Effector memory CD8-positive, alpha-beta T cell (primary cell): ENCODE data around the gene PBX3.

Source experiments
- ATAC-seq: fragments of 150-1000 bp; cut with Tn5 transposase; replicated peaks from 2 replicates; pipeline ENCODE4 v1.10.0; 2021; ENCODE audit warnings: mild to moderate bottlenecking, moderate library complexity
- DNase-seq, 3 experiments: peaks; one replicate each; pipeline ENCODE4 v3.0.0; 2021
- H3K27ac Mint-ChIP-seq, 2 donors: one replicate each; pipeline ENCODE4 v1.8.0; 2022; ENCODE audit warnings: mild to moderate bottlenecking in 2 of 2, mixed read lengths in 2 of 2, moderate library complexity in 2 of 2
- H3K27me3 Mint-ChIP-seq, 2 donors: one replicate each; pipeline ENCODE4 v1.8.0; 2022; ENCODE audit warnings: mixed read lengths in 2 of 2
- H3K36me3 Mint-ChIP-seq: one replicate; pipeline ENCODE4 v1.8.0; 2022; ENCODE audit warnings: mild to moderate bottlenecking, moderate library complexity, mixed read lengths; ENCODE audit not compliant: insufficient read depth
- H3K4me1 Mint-ChIP-seq, 2 donors: one replicate each; pipeline ENCODE4 v1.8.0; 2022; ENCODE audit warnings: low read depth in 2 of 2, mixed read lengths in 2 of 2
- H3K4me3 Mint-ChIP-seq, 2 donors: one replicate each; pipeline ENCODE4 v1.8.0; 2022; ENCODE audit warnings: mild to moderate bottlenecking in 2 of 2, mixed read lengths in 2 of 2, moderate library complexity in 2 of 2
- H3K9me3 Mint-ChIP-seq, 2 donors: one replicate each; pipeline ENCODE4 v1.8.0; 2022; ENCODE audit warnings: mixed read lengths in 2 of 2

Gene PBX3

DNA sequence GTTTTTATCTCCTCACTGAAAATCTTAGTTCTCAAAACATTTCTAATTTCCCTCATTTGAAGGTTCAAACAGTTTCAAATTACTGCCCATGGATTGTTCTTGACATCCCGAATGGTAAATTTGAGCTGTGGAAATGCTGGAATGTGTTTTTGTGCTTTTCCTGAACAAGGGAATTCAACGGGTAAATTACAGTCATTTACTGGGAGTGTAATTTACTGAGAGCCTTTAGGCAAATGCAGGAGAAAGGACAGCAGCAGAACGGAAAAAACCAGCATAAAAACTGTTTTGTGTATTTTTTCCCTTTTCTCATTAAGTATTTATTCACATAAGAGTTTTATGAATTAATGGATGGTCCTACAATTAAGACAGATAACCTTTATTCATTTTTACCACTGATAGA lies 139.2 kb downstream of the PBX3 start:
- peaks cover 5 to 14% of the 10 kb centered on the region in 2 donors for H3K4me1 Mint-ChIP-seq
- no peaks in the 10 kb centered on the region for H3K9me3 Mint-ChIP-seq
- DNase-seq (no peak), ATAC-seq (no peak)
- H3K36me3 Mint-ChIP-seq = no peaks in the 10 kb centered on the region
- H3K27ac Mint-ChIP-seq = no peak overlapping the region
- peaks cover 20 to 28% of the 10 kb centered on the region in 2 donors for H3K27me3 Mint-ChIP-seq
- no peak overlapping the region for H3K4me3 Mint-ChIP-seq

DNA sequence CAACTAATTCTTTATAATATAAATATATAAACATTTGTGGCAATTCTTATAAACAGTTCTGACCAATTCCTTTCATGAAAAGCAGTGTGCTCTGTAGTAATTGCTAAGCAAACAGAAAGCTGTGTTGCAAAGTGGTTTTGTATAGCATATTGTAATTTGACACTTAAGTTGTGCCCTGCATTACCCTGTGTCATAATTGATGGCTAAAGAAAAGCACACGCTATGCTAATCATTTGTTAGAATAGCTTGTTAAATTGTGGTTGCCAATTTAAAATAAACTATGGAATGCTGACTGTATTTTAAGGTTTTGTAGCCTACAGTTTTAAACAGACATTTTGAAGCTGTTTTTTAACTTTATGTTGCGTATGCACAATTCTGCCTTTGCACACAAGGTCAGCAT lies 140.0 kb downstream of the PBX3 start:
- Mint-ChIP-seq H3K4me1 (peaks cover 5 to 14% of the 10 kb centered on the region in 2 donors), H3K27ac (no peak overlapping the region), H3K4me3 (no peak overlapping the region), H3K27me3 (peaks cover 20 to 28% of the 10 kb centered on the region in 2 donors), H3K36me3 (no peaks in the 10 kb centered on the region), H3K9me3 (no peaks in the 10 kb centered on the region)
- DNase-seq (no peak), ATAC-seq (no peak)

DNA sequence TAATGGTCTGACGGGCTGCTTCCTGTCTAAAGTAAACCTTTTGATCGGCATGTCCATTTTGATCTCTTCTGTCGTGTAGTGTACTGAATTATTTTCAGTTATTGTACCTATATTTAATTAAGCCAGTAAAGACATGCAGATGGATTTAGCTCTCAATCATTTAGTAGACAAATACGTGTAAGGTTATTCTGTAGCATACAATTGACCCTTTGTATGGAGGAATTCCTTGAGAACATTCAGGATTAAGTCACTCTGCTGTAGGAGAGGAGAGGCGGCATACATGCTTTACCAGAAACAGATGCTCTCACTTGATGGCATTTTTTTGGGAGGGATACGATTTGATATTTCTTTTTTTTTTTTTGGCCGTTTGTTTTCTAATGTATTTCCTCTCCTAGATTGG lies 141.0 kb downstream of the PBX3 start:
- H3K36me3 Mint-ChIP-seq = no peaks in the 10 kb centered on the region
- peaks cover 5 to 14% of the 10 kb centered on the region in 2 donors for H3K4me1 Mint-ChIP-seq
- H3K9me3 Mint-ChIP-seq = no peaks in the 10 kb centered on the region
- DNase-seq = no peak
- ATAC-seq = no peak
- H3K27ac Mint-ChIP-seq = no peak overlapping the region
- H3K27me3 Mint-ChIP-seq = peaks cover 20 to 28% of the 10 kb centered on the region in 2 donors
- no peak overlapping the region for H3K4me3 Mint-ChIP-seq

DNA sequence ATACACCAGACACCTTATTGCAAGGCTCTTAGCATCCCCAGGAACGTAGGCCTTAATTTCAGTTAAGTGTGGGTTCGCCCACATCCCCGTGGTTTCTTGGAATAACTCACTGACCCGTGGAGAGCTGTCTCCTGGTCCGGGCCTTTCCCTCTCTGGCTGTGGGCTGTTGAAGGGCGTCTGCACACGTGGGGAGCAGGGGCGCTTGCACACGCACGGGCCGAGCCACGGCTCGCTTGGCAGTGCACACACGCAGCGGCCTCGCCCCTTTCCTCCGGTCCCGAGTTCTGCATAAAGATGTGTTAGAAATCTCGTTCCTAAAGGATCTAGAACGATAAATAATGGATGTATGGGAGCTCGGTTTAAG lies 141.9 kb downstream of the PBX3 start:
- Mint-ChIP-seq H3K27me3 (peaks cover 20 to 28% of the 10 kb centered on the region in 2 donors), H3K4me3 (peak overlapping the region; percentile 69 to 70), H3K4me1 (peaks cover 5 to 14% of the 10 kb centered on the region in 2 donors), H3K9me3 (no peaks in the 10 kb centered on the region), H3K36me3 (no peaks in the 10 kb centered on the region), H3K27ac (peak overlapping the region in 1 of 2 donors; percentile 30)
- ATAC-seq (peak; percentile 27), DNase-seq (no peak)

DNA sequence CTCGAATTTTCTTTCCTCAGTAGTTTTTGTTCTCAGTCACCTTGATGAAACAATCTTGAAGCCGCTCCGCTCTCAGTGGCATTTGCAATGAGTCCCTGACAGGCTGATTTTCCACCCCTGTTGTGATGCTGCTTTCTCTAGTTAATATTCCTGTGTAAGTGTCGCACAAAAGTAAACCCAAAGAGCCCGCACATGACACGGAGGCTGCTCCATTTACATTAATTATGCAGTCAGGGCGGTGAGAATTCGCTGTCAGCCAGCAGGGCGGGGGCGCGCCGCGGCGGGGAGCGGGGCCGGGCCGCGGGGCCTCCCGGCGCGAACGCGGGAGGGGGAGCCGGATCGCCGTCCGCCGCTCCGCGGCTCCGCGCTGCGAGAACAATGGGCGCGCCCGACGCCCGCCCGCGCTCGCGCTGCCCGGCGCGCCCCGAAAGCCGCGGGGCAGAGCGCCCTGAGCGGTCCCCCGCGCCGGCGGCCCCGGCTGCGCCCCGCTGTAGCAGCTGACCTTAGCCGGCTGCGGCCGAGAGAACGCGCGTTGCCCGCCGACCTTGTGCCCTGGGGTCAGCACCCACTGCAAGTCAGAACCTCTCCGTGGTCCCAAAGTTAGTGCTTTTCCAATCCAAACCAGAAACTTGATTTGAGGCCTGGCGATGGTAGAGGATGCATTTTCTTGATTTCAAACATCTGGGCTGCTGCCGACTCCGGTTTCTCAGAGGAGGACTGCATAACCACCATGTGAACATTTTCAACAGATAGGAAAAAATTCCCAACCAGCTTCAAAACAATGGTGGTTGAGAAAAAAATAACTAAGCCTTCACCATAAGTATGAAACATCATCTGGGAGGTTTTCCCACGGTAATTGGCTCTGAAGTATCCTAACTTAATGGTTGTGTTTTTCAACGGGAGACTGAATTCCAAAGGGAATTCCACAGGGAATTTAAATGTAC lies 142.6 kb downstream of the PBX3 start:
- ATAC-seq (peak; percentile 91), DNase-seq (peak; percentile 10 to 28 (median 11))
- Mint-ChIP-seq H3K36me3 (no peaks in the 10 kb centered on the region), H3K4me3 (peak overlapping the region; percentile 69 to 70), H3K27ac (peak overlapping the region in 1 of 2 donors; percentile 30), H3K9me3 (no peaks in the 10 kb centered on the region), H3K27me3 (peaks cover 20 to 28% of the 10 kb centered on the region in 2 donors), H3K4me1 (peaks cover 5 to 14% of the 10 kb centered on the region in 2 donors)

DNA sequence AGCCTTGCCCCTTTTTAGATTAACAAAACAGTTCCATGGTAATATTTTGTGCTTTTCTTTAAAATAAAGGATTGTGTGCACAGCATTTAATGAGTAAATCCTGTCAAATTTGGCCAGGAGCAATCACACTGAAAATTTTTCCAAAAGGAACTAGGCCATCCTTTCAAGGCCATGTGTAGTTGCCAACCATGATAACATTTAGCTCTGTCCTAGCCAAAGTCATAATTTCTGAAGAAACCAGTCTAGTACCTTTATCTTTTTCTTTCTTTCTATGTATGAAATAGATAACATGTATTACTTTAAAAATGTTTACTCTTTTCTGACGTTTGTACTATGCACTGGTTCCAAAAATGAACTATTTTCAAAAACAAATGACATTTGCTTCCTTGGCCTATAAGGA lies 143.7 kb downstream of the PBX3 start:
- no peak overlapping the region for H3K4me3 Mint-ChIP-seq
- H3K4me1 Mint-ChIP-seq = peaks cover 5 to 9% of the 10 kb centered on the region in 2 donors
- no peaks in the 10 kb centered on the region for H3K9me3 Mint-ChIP-seq
- DNase-seq (no peak), ATAC-seq (no peak)
- peaks cover 20 to 28% of the 10 kb centered on the region in 2 donors for H3K27me3 Mint-ChIP-seq
- no peaks in the 10 kb centered on the region for H3K36me3 Mint-ChIP-seq
- H3K27ac Mint-ChIP-seq = no peak overlapping the region

DNA sequence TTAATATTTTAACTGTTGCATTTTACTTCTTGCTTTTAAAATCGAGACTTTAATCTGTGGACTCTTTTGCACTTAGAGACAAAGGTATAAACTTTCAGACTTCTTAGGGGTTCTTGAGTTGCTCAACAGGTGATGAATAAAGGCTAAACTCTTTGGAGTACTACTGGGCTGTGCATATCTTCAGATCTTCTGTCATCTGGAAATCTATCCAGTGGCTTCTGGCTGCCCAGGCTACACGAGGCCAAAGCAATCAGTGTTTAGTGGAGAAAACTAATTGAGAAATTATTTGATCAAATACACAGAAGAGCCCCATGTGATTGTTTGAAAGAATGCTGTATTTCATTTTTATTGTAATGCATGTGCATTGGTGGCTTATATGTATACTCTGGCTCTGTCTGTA lies 146.1 kb downstream of the PBX3 start:
- ATAC-seq (no peak), DNase-seq (no peak)
- H3K27ac Mint-ChIP-seq = no peak overlapping the region
- no peaks in the 10 kb centered on the region for H3K36me3 Mint-ChIP-seq
- H3K4me1 Mint-ChIP-seq = peaks cover 5 to 8% of the 10 kb centered on the region in 2 donors
- H3K27me3 Mint-ChIP-seq = peaks cover 13 to 20% of the 10 kb centered on the region in 2 donors
- H3K9me3 Mint-ChIP-seq = no peaks in the 10 kb centered on the region
- H3K4me3 Mint-ChIP-seq = no peak overlapping the region

DNA sequence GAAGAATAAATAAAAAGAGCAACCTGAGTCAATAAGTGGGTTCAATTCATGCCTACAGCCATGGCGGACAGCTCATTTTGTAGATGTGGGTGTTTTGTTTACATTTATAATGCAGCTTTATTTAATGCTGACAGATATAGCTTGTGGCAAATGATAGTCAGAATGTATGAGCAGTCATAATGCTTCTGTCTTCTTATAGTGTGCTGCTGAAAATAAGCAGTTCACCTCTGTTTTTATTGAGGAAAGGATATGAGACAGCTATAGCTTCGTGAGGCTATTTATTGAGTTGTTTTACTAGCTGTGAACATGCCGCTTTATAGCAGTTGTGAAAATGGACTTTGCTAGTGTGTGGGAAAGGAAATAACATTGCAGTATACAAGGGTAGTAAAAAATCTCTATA lies 147.4 kb downstream of the PBX3 start:
- Mint-ChIP-seq H3K4me3 (no peak overlapping the region), H3K27me3 (peaks cover 0 to 8% of the 10 kb centered on the region in 2 donors), H3K27ac (no peak overlapping the region), H3K4me1 (no peaks in the 10 kb centered on the region), H3K36me3 (no peaks in the 10 kb centered on the region), H3K9me3 (no peaks in the 10 kb centered on the region)
- ATAC-seq = no peak
- DNase-seq = no peak

DNA sequence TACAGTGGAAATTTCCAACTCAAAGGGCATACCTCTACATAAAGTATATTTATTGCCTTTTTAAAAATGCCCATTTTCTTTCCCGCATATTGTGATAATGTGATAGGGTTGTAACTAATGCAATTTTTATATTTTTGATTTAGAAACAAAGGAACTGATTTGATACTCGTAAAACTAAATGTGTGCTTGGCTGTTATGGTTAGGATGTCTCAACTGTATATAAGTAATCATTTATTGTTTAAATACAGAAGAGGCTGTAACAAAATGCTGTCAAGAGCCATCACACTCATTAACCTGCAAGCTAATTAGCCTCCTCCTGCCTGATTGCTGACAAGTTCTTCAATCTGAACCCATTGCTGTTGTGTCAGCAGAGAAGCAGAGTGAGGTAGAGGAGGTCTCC lies 149.2 kb downstream of the PBX3 start:
- Mint-ChIP-seq H3K27me3 (no peaks in the 10 kb centered on the region), H3K4me3 (no peak overlapping the region), H3K4me1 (no peaks in the 10 kb centered on the region), H3K27ac (no peak overlapping the region), H3K36me3 (no peaks in the 10 kb centered on the region), H3K9me3 (no peaks in the 10 kb centered on the region)
- DNase-seq (no peak), ATAC-seq (no peak)

DNA sequence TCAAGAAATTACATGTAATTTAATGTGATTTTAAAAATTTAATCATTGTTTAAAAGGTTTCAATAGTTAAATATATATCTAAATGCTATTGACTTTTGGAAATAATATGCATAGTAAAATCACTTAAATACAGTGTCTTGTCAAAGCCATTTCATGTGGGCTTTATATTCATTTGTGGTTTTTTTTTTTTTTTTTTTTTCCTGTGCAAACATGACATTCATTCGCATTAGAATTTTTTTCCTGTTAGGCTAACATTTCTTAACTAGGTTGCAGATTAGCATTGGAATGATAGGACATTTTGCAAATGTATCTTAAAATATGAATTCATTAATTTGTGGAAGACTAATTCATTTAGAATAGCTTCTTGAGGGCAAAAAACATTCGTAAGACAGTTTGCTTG lies 149.8 kb downstream of the PBX3 start:
- no peak overlapping the region for H3K27ac Mint-ChIP-seq
- DNase-seq (no peak), ATAC-seq (no peak)
- H3K9me3 Mint-ChIP-seq = no peaks in the 10 kb centered on the region
- H3K27me3 Mint-ChIP-seq = no peaks in the 10 kb centered on the region
- no peak overlapping the region for H3K4me3 Mint-ChIP-seq
- no peaks in the 10 kb centered on the region for H3K4me1 Mint-ChIP-seq
- no peaks in the 10 kb centered on the region for H3K36me3 Mint-ChIP-seq

DNA sequence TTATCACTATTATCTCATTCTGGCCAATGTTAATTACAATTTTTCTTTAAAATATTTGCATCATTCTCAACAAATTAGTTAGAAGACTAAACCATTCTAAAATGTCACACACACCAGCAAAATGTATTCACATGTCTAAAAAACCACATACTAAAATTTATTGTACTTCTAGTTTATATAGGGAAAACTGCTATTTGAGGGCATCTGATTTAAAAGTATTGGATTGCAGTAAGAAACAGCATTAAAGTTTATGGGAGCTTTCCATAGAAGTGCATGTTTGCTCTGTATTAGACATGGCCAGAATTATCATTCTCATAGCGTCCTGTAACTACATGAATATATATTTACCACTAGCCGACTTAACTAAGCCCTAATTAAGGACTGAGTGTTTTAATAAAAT lies 150.3 kb downstream of the PBX3 start:
- DNase-seq = no peak
- ATAC-seq = no peak
- no peak overlapping the region for H3K27ac Mint-ChIP-seq
- no peaks in the 10 kb centered on the region for H3K36me3 Mint-ChIP-seq
- H3K9me3 Mint-ChIP-seq = no peaks in the 10 kb centered on the region
- no peaks in the 10 kb centered on the region for H3K4me1 Mint-ChIP-seq
- no peaks in the 10 kb centered on the region for H3K27me3 Mint-ChIP-seq
- H3K4me3 Mint-ChIP-seq = no peak overlapping the region

DNA sequence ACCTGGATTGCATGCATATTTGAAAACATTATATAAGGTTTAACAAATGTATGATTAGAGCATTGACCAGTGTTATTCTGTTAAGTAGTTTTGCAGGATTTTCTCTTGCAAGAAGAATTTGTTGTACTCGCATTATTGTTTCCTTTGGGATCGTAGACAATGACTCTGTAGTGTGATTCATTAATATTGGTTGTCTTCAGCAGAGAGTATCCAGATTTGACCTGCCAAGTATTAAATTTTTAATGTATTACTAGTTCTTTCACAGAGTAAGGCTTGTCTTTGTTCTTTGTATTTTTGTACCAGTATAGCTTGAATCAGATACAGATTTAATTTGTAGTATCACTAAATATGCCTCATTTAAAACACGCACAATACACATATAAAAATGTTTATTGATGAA lies 155.0 kb downstream of the PBX3 start:
- H3K4me1 Mint-ChIP-seq = peaks cover 0 to 2% of the 10 kb centered on the region in 2 donors
- ATAC-seq (no peak), DNase-seq (no peak)
- H3K27me3 Mint-ChIP-seq = no peaks in the 10 kb centered on the region
- no peak overlapping the region for H3K27ac Mint-ChIP-seq
- no peaks in the 10 kb centered on the region for H3K36me3 Mint-ChIP-seq
- H3K9me3 Mint-ChIP-seq = no peaks in the 10 kb centered on the region
- no peak overlapping the region for H3K4me3 Mint-ChIP-seq

DNA sequence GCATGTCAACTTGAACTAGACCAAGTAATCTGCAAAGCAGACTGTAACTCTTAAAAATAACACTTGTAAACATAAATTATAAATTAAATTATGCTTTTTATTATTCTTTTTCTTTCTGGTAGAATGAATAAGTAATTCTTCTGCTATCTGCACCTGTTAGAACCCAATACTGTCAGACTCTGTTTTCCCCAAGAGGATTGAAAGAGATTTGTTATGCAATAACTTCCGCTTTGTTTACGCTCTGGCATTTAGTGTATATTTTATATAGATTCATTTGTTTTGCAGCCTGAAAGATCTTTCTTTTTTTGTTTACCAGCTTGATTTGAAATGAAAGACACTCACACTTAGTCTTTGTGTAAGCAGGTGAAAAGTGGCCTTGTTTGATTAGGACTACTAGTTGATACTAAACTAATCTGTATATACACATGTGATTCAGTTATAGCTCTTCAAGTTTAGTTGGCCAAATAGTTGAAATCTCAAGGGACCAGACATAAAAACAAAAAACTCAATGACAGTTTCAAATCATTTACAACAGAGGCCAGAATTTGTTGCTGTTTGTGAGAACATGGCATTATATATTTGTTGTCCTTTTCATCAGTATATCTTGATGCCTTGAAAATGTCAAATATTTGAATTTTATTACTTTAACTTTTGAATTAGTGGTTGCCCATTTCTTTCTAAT lies 155.8 kb downstream of the PBX3 start:
- Mint-ChIP-seq H3K27ac (no peak overlapping the region), H3K4me3 (no peak overlapping the region), H3K27me3 (no peaks in the 10 kb centered on the region), H3K9me3 (no peaks in the 10 kb centered on the region), H3K36me3 (no peaks in the 10 kb centered on the region), H3K4me1 (peaks cover 0 to 2% of the 10 kb centered on the region in 2 donors)
- ATAC-seq (no peak), DNase-seq (no peak)
